Stomach (tissue), 4 donors: ENCODE results near the gene INVS.

Experiments
- CTCF ChIP-seq, 7 experiments: fragments of 450-650 bp in 4 of 7; fragments of 200-600 bp in 3 of 7; sonication (generic) in 3 of 7; IDR thresholded peaks; one replicate each; pipeline ENCODE4 v1.5.1; 2016 to 2019; ENCODE audit warnings: antibody characterized with exemption in 7 of 7, control low read depth in 2 of 7, mild to moderate bottlenecking in 1 of 7
- EP300 ChIP-seq: sonication (generic); formaldehyde crosslinking; IDR thresholded peaks from one replicate; pipeline ENCODE4 v1.6.1; 2017; ENCODE audit warnings: antibody characterized with exemption
- POLR2A ChIP-seq, 4 donors: fragments of 450-650 bp; IDR thresholded peaks; one replicate each; pipeline ENCODE4 v1.6.1; 2016; ENCODE audit warnings: antibody characterized with exemption in 4 of 4, control low read depth in 2 of 4, mild to moderate bottlenecking in 1 of 4, moderate library complexity in 1 of 4
- POLR2AphosphoS5 ChIP-seq, 3 donors: sonication (generic); formaldehyde crosslinking; IDR thresholded peaks; one replicate each; pipeline ENCODE4 v1.6.1; 2016; ENCODE audit warnings: antibody characterized with exemption in 3 of 3

- TF ChIP-seq POLR2AphosphoS5 (IDR thresholded peaks at IDR 0.05): no peak
- TF ChIP-seq CTCF (IDR thresholded peaks at IDR 0.05): no peak
- no peak for TF ChIP-seq POLR2A (IDR thresholded peaks at IDR 0.05)
- TF ChIP-seq EP300: no peak
These were observed 183.3 kb downstream of the INVS start for GRCh38 chr9:100282388-100282719.
